NCI-H187 treated with DMSO at 0.1 percent for 48 hours (cell line): ENCODE data around the gene TNFRSF1A.
"Not testable (repeated sequence)": the region's sequence is repeated elsewhere in the genome, so short reads cannot be mapped to it uniquely, and the experiment has no call there.

ENCODE experiments used
- DNase-seq: peaks from one replicate; lab custom pipeline; 2025; lab: John Stamatoyannopoulos, UW

Gene TNFRSF1A

DNA sequence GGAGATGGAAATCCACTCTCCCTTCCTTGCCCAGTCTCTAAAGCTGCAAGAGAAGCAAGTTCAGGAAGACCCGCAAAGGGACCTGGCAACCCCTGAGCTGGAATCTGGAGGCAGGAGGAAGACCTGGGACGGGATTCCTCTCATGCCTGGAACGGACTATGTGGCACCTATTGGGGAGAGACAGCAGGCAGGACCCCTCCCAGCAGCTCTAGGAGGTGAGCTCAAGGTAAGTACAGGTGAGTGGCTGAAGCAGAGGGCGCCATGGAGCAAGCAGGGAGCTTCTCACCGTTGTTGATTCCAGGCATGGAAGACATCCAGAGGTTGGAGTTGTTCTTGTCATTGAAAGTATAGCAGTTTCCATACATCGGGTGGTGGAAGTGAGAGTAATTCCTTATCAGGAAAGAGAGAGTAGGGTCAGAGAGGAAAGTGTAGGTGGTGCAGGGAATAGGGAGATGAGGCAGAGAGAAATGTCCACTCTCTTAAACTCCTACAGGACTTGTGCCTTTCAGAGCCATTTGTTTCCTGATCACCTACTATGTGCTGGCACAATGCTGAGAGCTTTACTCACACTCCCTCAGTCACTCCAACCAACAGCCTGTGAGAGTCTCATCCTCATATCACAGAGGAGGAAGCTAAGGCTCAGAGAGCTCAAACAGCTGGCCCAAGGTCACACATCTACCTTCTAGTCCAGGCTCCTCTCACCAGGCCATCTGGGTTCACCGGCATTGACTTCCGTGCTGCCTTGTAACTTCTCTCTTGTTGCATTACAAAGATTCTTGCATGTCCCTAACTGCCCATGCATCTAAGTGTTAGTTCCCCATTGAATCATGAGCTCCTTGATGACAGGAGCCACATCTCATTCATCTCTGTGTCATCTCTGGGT is 13.9 kb upstream of the TNFRSF1A start:
- no peak for DNase-seq

DNA sequence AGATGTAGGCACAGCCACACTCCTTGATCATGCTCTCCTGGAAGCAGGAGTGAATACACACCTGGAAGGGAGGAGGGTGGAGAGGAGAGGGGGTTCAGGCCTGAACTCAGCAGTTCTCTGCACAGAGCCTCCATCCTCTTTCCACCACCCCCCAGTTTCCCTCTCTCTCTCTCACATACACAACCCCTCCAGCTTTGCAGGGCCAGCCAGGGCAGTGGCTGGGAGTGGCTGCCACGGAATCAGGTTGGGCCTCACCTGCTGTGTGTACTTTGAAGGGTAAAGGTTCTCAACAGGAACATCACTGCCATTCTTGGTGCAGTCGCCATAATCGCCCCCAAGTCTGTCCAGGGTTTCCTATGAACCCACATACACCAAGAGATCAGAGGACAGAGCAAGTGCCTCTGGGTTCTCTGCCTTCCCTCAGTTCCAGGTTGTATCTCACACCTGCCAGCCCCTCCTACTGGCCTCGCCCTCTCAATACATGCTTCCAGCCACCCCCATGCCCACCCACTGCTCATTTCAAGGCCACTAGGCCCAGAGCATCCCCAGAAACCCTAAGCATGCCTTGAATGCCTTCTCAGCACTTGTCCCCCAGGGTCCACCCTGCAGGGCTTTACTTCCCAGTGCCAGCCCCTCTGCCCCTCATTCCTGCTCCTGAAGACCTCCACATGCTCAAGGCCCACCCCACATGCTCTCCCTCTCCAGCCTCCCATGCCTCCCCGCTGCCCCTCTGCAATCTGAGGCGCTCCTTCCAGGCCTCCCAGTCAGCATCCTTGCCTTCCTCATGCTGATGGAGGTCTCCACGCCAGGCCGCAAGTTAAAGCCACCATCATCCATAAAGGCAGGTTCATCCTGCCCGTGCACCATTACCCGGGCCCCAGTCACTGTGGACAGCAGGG is 12.9 kb upstream of the TNFRSF1A start:
- no peak for DNase-seq

DNA sequence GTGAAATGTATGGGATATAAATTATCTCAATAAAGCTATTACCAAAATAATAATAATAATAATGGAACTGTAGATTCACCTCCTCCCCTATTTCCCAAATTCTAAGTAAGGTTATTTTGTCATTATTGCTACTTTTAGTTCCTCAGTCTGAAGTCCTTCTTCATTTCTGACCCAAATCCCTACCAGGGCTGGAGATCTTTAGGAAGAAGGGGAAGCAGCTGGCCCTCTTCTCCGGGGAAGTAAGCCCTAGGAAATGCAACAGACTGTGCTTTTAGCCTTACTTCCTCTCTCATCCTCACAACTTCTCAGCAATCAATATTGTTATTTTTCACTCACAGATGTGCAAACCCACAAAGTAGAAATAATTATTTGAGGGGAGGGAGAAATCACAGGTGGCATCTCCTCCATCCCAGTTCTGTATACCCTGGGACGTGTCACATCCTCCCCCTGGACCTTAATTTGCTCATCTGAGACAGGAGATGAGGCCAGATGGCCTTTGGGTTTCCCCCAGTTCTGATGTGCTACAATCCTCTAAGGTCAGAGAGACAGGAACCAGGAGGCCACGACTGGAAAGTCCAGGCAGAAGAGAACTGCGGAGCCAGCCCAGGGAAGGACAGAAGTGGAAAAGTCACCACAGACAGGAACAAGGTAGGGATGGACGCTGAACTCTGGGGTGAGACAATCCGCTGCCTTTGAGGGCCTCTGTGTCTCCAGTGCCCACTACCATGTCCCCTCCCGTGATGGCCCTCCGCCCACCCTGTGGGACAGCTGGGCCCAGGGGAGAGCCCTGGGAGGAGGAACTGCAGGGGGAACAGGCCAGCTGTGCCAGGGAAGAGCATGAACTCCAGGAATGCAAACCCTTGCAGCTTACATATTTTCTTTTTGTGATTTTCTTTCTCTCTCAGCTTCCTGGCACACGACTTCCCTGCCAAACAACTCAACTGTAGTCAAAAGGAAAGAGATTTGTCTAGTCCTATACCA is 10.6 kb upstream of the TNFRSF1A start:
- DNase-seq = no peak

DNA sequence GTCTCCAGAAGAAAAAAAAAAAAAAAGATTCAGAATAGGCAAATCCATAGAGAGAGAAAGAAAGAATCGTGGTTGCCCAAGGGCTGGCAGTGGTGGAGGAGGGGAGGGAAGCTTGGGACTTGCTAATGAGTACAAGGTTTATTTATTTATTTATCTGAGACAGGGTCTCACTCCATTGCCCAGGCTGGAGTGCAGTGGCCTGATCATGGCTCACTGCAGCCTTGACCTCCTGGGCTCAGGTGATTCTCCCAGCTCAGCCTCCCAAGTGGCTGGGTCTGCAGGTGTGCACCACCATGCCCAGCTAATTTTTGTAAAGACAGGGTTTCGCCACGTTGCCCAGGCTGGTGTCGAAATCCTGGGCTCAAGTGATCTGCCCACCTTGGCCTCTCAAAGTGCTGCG is 9.7 kb upstream of the TNFRSF1A start:
- DNase-seq = no peak

DNA sequence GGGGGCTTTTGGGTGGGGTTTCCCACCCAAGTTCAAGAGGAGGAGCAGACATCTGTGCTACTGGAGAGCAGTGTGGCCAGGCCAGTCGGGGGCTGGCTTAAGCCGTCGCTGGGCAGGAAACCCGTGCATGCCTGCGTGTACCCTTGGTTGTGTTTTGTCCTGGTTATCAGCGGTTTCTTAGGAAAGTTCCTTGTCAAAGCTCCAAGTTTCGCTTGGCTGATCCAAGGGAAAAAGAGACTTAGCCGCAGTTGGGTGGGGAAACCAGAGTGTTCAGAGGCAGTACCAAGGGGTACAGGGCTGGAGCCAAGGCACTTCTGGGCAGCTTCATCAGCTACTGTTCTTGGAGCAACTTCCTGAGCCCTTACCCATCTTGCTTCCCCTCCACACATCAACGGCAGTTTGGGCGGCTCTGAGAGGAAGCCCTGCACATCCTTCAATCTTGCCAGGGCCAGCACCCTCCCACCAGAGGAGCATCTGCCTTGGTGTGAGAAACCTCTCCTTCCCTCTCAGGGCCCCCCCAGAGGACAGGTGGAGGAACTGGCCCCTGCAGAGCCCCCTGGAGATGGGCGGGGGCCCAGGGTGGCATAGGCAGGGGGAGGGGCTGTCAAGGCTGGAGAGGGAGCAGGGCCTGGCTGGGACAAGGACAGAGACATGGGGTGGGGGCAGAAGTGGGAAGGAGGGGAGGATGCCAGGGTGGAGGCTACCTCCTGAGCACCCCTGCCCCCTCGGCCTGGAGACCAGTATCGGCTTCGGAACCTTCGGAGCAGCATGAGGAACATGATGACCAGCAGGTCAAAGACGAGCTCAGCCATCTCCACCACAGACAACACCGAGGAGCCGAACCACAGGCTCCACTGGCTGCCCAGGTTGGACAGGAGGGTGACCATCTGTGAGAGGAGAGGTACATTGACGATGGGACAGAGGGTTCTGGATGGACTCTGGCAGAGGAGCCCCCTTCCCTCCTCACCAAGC is 5.8 kb upstream of the TNFRSF1A start:
- DNase-seq = no peak

DNA sequence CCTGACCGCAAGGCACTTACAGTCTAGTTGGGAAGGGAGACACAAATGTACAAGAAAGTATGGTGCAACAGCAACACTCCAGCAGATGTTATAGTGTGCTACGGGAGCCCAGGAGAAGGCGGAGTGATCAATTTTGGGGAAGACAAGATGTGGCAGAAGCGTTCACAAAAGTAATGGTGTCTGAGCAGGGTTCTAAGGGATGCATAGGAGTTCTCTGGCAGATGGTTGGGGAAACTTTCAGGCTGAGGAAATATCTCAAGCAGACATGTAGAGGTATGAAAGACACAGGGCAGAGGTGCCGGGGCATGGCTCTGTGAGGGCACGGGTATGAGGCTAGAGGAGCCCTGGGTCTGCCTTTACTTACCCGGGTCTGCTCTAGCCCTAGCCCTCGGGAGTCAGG is 5.1 kb upstream of the TNFRSF1A start:
- no peak for DNase-seq

DNA sequence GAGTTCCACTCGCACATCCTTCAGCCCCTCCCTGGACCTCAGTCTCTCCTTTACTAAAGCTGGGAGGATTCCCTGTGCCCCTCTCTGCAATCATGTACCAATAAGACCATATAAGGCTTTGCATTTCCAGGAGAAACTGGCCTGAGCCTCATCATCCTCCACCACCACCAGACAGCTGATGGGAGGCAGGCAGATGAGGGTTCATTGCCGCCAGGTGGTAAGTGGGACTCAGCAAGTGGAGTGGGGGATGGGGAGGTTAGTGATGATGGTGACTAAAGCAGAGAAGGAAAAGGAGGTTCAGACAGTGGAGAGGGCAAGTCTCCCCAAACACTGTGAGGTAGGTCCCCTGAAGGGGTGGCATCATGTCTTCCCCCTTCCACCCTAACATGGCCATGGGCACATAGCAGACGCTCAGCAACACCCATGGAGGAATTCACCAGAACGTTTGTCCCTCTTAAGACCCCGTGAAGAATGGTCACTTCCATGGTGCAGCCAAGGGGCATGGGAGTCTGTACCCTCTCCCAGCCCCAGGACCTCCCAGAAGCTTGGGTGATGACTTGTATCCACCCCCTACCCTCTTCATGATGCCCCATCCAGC is 4.5 kb upstream of the TNFRSF1A start:
- no peak for DNase-seq

DNA sequence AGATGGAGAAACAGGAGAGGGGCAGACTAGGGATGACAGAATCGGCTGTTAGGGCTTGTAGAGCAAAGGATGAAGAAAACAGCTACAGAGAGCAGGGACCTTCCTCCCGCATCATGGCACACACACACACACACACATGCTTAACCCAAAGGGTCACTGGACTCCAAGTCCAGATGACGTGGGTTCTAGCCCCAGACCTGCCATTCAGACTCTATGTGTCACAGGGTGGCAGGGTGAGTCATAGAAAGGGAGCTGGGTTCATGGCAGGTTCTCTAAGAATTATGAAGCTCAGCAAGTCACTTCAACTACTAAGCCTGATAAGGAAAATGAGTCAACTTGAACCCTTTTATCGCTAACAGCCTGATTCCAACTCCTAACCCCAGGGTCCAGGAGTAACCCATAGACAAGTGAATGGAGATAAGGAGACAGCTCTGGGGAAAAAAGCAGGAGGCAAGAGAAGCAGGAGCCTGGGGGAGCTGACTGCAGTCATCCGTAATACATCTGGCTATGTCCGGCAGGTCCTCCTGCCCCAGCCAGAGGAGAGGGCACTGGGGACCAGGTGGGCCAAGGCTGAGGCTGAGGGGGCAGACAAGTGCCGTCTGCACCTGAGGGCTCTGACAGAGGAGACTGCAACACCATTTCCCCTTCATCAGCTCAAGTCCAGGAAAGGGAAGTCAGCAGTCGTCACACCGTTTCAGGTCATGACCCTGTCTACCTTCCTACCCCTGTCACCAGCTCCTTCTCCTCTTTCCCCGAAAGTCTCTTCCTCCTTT is 3.6 kb upstream of the TNFRSF1A start:
- no peak for DNase-seq

DNA sequence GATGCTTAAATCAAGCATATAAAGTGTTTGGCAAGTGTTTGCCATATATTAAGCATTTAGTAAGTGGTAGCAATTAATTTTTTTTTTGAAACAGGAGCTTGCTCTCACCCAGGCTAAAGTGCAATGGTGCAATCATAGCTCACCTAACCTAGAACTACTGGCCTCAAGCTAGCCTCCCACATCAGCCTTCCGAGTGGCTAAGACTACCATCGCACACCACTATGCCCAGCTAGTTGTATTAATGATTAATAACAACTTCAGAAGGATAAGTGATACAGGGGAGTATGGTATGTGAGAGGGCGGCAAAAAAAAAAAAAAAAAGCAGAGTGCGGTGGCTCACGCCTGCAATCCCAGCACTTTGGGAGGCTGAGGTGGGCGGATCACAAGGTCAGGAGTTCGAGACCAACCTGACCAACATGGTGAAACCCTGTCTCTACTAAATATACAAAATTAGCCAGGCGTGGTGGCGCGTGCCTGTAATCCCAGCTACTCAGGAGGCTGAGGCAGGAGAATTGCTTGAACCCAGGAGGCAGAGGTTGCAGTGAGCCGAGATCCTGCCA is 2.3 kb upstream of the TNFRSF1A start:
- DNase-seq = not testable (repeated sequence)

DNA sequence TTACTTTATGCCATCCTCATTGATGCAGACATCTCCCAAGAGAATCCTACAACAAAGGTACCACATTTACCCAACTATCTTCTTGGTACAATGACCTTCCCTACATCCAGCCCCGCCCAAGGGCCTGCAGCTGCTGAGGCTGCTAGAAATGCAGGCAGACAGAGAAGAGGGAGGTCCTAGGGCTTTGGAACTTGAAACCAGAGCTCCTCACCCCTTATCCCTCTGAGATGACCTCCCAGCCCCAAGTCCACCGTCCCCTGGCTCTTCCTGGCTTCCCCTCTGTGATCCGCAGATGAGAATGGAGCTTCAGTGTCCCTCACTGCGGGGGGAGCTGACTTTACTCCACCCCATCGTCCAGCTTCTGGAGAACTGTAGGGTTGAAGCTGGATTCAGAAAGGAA is 1.6 kb upstream of the TNFRSF1A start:
- DNase-seq = no peak

DNA sequence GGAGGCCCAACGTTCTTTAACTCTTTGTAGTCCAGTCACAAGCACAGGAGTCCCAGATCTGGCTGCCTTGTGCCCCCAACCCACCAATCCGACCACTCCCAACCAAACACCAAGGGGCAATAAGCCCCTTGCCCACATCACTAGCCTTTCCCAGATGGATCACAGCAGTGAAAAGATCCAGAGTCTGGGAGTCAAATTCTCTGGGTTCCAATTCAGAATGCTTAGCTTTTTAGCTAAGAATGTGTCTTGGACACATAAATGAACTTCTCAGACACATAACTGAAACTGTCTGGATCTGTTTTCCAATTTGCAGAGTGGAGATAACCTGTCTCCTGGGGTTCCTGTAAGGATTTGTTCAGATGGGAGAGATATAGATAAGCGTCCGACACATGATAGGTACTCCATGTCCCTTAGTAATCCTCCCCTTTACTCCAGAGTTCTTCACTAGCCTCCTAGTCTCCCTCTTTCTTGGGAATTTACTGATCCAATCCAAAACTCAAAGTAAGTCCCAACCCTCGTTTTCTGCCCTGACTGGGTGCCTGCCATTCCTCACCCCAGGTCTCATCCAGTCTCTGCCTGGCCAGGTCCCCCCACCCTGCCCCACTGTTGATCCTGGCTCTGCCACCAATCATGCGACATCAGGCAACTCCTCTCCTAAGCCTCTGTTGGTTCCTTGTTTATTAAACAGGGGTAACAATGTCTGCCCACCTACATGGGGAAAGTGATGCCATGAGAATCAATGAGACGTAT is 439 bp upstream of the TNFRSF1A start:
- DNase-seq = no peak

DNA sequence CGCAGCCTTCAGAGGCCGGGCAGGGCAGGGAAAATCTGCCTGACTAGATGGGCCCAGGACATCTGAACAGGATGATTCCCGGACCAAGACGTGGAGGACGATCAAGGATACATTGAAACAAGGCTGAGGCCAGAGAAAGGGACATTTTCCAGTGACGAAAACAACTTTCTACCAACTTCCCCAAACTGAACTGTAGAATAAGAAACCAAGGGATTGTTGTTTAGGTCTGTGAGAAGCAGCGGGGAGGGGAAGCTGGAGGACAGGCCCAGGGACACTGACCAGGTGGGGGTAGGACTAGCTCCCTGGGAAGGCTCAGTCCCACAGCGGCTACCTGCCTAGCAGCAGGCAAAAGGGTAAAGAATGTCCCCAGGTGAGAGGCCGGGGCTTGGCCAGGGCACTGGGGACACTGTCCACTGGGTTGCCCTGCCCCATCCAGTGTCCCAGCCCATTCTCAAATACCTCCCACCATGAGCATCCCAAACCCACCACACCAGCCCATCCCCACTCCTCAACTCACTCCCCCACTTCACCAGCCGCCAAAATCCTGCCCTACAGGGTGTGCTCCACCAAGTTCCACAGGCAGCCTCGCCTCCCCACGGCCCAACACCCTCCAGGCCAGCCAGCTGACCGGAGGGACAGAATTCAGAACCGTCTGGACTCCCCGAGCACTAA is 995 bp downstream of the TNFRSF1A start:
- no peak for DNase-seq

DNA sequence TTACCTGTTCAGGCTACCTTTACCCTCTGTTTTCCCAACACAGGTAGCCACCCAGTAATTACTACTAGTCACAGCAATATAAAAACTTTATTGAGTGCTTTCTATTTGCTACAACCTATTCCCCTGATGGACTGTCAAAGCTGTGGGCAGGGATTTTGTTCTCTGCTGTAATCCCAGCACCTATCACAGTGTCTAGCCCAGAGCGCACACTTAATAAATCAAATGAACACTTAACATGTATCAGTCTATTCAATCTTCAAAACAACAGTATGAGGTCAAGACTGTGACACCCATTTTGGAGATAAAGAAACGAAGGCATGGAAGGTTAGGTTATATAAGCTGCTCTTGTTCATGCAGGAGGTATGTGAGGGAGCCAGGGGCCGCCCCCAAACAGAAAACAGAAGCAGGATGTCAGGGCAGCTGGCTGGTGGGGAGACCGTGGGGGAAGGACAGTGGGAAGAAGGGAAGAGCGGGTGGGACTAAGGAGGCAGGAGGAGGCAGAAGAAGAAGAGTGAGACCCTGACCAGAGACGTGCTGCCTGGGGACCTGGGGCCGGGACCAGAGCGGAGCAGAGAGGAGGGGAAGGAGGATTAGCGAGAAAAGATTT is 1.7 kb downstream of the TNFRSF1A start:
- DNase-seq = no peak

DNA sequence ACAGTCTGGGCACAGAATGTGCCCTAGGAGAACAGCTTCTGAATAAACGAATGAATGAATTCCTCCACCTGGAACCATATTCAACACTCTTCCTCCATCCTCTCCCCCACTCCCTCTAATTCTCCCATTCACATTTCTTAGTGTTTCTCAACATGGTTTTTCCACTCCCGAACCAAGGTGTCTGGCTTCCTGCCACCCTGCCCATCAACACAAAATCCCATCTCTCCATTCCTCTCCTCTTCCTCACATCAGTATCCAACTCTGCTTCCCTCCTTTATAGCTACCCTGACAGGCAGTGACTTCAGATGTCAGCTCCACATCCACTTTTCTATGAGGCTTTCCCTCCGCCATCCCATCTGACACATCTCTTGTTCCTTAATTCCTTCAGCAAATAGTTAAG is 2.9 kb downstream of the TNFRSF1A start:
- DNase-seq = no peak

DNA sequence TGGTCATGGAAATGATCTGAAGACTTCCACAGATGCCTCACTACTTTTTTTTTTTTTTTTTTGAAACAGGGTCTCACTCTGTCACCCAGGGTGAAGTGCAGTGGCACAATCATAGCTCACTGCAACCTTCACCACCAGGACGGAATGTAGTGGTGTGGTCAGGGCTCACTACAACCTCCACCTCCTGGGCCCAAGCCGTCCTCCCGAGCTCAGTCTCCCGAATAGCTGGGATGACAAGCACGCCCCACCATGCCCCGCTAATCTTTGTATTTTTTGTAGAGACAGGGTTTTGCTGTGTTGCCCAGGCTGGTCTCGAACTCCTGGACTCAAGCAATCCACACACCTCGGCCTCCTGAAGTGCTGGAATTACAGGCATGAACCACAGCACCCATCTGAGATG is 3.3 kb downstream of the TNFRSF1A start:
- DNase-seq = not testable (repeated sequence)

DNA sequence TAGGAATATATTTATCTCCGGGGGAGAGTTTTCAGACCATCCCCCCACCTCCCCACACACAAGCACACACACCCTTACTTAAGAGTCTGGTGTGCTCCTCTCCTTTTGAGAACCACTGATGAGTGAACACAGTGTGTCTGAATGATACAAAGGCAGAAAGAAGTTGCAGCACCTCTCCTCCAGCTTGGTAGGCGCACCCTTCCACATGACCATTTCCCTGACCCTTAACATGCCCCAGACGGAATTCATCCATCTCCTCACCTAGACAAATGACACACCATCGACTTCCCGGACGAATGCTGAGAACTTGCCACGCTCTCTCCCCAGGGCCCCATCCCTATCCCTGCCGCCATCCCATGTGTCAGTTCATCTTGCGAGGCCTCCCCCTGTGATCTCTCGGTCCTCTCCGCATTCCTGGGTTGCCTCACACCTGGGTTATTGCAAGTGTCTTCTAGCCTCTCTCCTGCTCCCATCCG is 3.9 kb downstream of the TNFRSF1A start:
- DNase-seq = no peak
